ENCODE data around the gene EMC10.

Gene EMC10

GRCh38 chr19:50477751-50478515 lies 1.6 kb downstream of the EMC10 start:
- DNase-seq (ENCODE audit: low read depth in 2 of 2, low spot score in 1 of 2): no peak

- DNase-seq (ENCODE audit: low read depth in 2 of 2, low spot score in 1 of 2): no peak
Measured at GRCh38 chr19:50478901-50479715, 2.8 kb downstream of the EMC10 start.

- no peak for DNase-seq (ENCODE audit: low read depth in 2 of 2, low spot score in 1 of 2)
Measured at GRCh38 chr19:50479761-50480251, 3.5 kb downstream of the EMC10 start.

- DNase-seq (ENCODE audit: low read depth in 2 of 2, low spot score in 1 of 2): no peak
Measured at GRCh38 chr19:50480281-50481111, 4.2 kb downstream of the EMC10 start.

- DNase-seq (ENCODE audit: low read depth in 2 of 2, low spot score in 1 of 2): no peak
Measured at GRCh38 chr19:50481351-50482149, 5.2 kb downstream of the EMC10 start.

- DNase-seq (ENCODE audit: low read depth in 2 of 2, low spot score in 1 of 2): no peak
Measured at GRCh38 chr19:50482271-50482855, 6.1 kb downstream of the EMC10 start.

- no peak for DNase-seq (ENCODE audit: low read depth in 2 of 2, low spot score in 1 of 2)
Measured at GRCh38 chr19:50482916-50483315, 6.6 kb downstream of the EMC10 start.

GRCh38 chr19:50485284-50485955 lies 9.1 kb downstream of the EMC10 start:
- DNase-seq (ENCODE audit: low read depth in 2 of 2, low spot score in 1 of 2): no peak

- peak in 1 of 2 donors; percentile 23 for DNase-seq (ENCODE audit: low read depth in 2 of 2, low spot score in 1 of 2)
Measured at GRCh38 chr19:50486823-50487515, 10.7 kb downstream of the EMC10 start.

GRCh38 chr19:50488389-50489194 lies 12.3 kb downstream of the EMC10 start:
- DNase-seq (ENCODE audit: low read depth in 2 of 2, low spot score in 1 of 2): no peak

GRCh38 chr19:50489461-50490011 lies 13.2 kb downstream of the EMC10 start:
- DNase-seq (ENCODE audit: low read depth in 2 of 2, low spot score in 1 of 2): no peak

- DNase-seq (ENCODE audit: low read depth in 2 of 2, low spot score in 1 of 2): no peak
Measured at GRCh38 chr19:50490411-50490811, 14.1 kb downstream of the EMC10 start.

GRCh38 chr19:50490991-50491472 lies 14.7 kb downstream of the EMC10 start:
- no peak for DNase-seq (ENCODE audit: low read depth in 2 of 2, low spot score in 1 of 2)

- DNase-seq (ENCODE audit: low read depth in 2 of 2, low spot score in 1 of 2): no peak
Measured at GRCh38 chr19:50492303-50493052, 16.2 kb downstream of the EMC10 start.

GRCh38 chr19:50493171-50493570 lies 16.9 kb downstream of the EMC10 start:
- no peak for DNase-seq (ENCODE audit: low read depth in 2 of 2, low spot score in 1 of 2)

- no peak for DNase-seq (ENCODE audit: low read depth in 2 of 2, low spot score in 1 of 2)
Measured at GRCh38 chr19:50494186-50495019, 18.1 kb downstream of the EMC10 start.

Measured in stimulated activated CD8-positive, alpha-beta memory T cell treated with anti-CD3 and anti-CD28 coated beads, Interleukin-4, amount 100 ng/mL, for 1 hour (primary cell).